ENCODE results near the gene ROPN1L.

The ROPN1L gene

GRCh38 chr5:10418654-10419345 is 22.9 kb upstream of the ROPN1L start:
- Histone ChIP-seq H3K27ac (ENCODE audit: low read depth, low read length) (no peak overlapping the region), H3K4me3 (ENCODE audit: low read length) (no peak overlapping the region), H3K9me3 (ENCODE audit: control insufficient read depth, insufficient read depth, low read length) (no peaks in the 10 kb centered on the region), H3K36me3 (ENCODE audit: control insufficient read depth, low read length) (peaks cover 92% of the 10 kb centered on the region), H4K20me1 (ENCODE audit: control insufficient read depth, insufficient read depth, low read depth, low read length) (no peaks in the 10 kb centered on the region), H3K9me2 (replicated peaks; ENCODE audit: control insufficient read depth, low read length) (no peaks in the 10 kb centered on the region), H3F3A (ENCODE audit: control insufficient read depth, insufficient read depth) (no peaks in the 10 kb centered on the region), H3K4me1 (ENCODE audit: control insufficient read depth, low read length) (0 out of 2 replicates have a peak, but pooled peaks cover 3% of the 10 kb centered on the region), H3K4me2 (ENCODE audit: low read length) (no peak overlapping the region), H3K27me3 (ENCODE audit: control insufficient read depth, low read length) (no peaks in the 10 kb centered on the region), H3K79me2 (ENCODE audit: control insufficient read depth, low read length) (no peaks in the 10 kb centered on the region)
- TF ChIP-seq EZH2phosphoT487 (IDR thresholded peaks at IDR 0.05; ENCODE audit: borderline replicate concordance, low read length) = no peak
- TF ChIP-seq CTCF (IDR thresholded peaks at IDR 0.05; ENCODE audit: low read depth, low read length, poor library complexity, severe bottlenecking) = no peak

GRCh38 chr5:10420468-10420867 is 21.2 kb upstream of the ROPN1L start:
- H3F3A ChIP-seq (ENCODE audit: control insufficient read depth, insufficient read depth) = no peaks in the 10 kb centered on the region
- no peak for TF ChIP-seq EZH2phosphoT487 (IDR thresholded peaks at IDR 0.05; ENCODE audit: borderline replicate concordance, low read length)
- TF ChIP-seq CTCF (IDR thresholded peaks at IDR 0.05; ENCODE audit: low read depth, low read length, poor library complexity, severe bottlenecking) = no peak
- no peak overlapping the region for H3K4me2 ChIP-seq (ENCODE audit: low read length)
- no peak overlapping the region for H3K4me3 ChIP-seq (ENCODE audit: low read length)
- H3K9me3 ChIP-seq (ENCODE audit: control insufficient read depth, insufficient read depth, low read length) = no peaks in the 10 kb centered on the region
- no peaks in the 10 kb centered on the region for H4K20me1 ChIP-seq (ENCODE audit: control insufficient read depth, insufficient read depth, low read depth, low read length)
- no peak overlapping the region for H3K27ac ChIP-seq (ENCODE audit: low read depth, low read length)
- no peaks in the 10 kb centered on the region for H3K27me3 ChIP-seq (ENCODE audit: control insufficient read depth, low read length)
- H3K9me2 ChIP-seq (replicated peaks; ENCODE audit: control insufficient read depth, low read length) = no peaks in the 10 kb centered on the region
- H3K4me1 ChIP-seq (ENCODE audit: control insufficient read depth, low read length) = 0 out of 2 replicates have a peak, but pooled peaks cover 3% of the 10 kb centered on the region
- peaks cover 88% of the 10 kb centered on the region for H3K36me3 ChIP-seq (ENCODE audit: control insufficient read depth, low read length)
- H3K79me2 ChIP-seq (ENCODE audit: control insufficient read depth, low read length) = no peaks in the 10 kb centered on the region

- no peaks in the 10 kb centered on the region for H3K27me3 ChIP-seq (ENCODE audit: control insufficient read depth, low read length)
- H3K36me3 ChIP-seq (ENCODE audit: control insufficient read depth, low read length) = peaks cover 88% of the 10 kb centered on the region
- no peaks in the 10 kb centered on the region for H3F3A ChIP-seq (ENCODE audit: control insufficient read depth, insufficient read depth)
- H3K79me2 ChIP-seq (ENCODE audit: control insufficient read depth, low read length) = no peaks in the 10 kb centered on the region
- H3K4me2 ChIP-seq (ENCODE audit: low read length) = no peak overlapping the region
- H3K4me1 ChIP-seq (ENCODE audit: control insufficient read depth, low read length) = 0 out of 2 replicates have a peak, but pooled peaks cover 3% of the 10 kb centered on the region
- no peaks in the 10 kb centered on the region for H4K20me1 ChIP-seq (ENCODE audit: control insufficient read depth, insufficient read depth, low read depth, low read length)
- H3K27ac ChIP-seq (ENCODE audit: low read depth, low read length) = no peak overlapping the region
- TF ChIP-seq CTCF (IDR thresholded peaks at IDR 0.05; ENCODE audit: low read depth, low read length, poor library complexity, severe bottlenecking) (no peak), EZH2phosphoT487 (IDR thresholded peaks at IDR 0.05; ENCODE audit: borderline replicate concordance, low read length) (no peak)
- H3K9me3 ChIP-seq (ENCODE audit: control insufficient read depth, insufficient read depth, low read length) = no peaks in the 10 kb centered on the region
- no peak overlapping the region for H3K4me3 ChIP-seq (ENCODE audit: low read length)
- no peaks in the 10 kb centered on the region for H3K9me2 ChIP-seq (replicated peaks; ENCODE audit: control insufficient read depth, low read length)
Measured at GRCh38 chr5:10420932-10421331, 20.7 kb upstream of the ROPN1L start.
